Bronchus fibroblast of lung (primary cell): ENCODE data around the gene RNF19B. TPM values are rescaled to one million over a fixed set of nuclear protein-coding genes. Genes with fewer than 3 reads are reported as not detected.

Experiments
- total RNA-seq: library from RNA; depleted of rRNA; stranded (reverse); fragments of >200 nt; gene quantifications from 2 replicates; pipeline ENCODE4 v1.2.3, GENCODE V29; 2015

The RNF19B gene
- 8.7 and 8.9 TPM in 2 replicates for total RNA-seq

GRCh38 chr1:32964461-32965250, at the start of gene RNF19B:
Gene RNF19B, minus strand, starts transcription at chr1:32964809. Its CDS starts 124 bp downstream, at chr1:32964685.

DNA sequence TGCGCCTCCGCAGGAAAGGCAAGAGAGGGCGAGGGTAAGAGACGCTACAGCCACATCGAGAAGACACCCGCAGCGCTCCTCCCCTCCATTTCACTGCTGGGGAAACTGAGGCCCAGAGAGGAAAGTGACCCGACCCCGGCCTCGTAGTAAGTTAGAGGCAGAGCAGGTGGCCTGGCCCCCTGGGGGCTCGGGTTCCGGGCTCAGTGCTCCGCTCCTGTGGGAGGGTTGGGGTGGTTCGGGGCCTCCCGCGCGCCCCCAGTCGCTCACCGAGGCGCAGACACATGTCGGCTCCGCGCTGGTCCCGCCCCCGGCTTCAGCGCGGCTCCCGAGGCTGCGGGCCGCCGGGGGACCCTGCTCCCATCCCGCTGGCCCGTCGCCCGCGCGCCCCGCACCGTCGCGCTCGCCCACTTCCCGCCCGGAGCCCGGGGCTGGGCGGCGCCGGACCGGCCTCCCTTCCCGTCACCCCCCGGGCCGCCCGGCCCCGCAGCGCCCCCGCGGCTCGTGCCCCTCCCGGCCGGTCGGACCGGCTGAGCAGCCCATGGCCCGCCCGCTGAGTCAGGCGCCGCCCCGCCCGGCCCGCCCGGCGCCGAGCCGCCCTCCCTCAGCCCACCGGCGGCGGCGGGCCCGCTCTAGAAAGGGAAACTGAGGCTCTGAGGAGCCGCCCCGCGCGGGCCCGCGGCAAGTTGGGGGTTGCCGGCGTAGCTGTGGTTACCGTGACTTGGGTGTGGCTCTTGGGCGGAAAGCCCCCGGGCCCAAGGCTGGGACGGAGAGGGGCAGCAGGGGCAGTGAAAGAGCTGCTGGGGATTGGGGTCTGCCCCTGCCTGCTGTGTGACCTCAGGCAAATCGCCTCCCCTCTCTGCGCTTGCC, 63.4 kb downstream of the RNF19B start, which contains the start of gene TMEM54:
Gene TMEM54 (minus strand): TSS at position 434 of the 867 bp plus-strand sequence. CDS start 151 bp downstream, at position 283.

Other genes with a start within 250 kb of the RNF19B start
- 157 and 161 TPM in 2 replicates for gene YARS1, start 147.5 kb downstream of the RNF19B start, total RNA-seq
- 12.5 and 17.1 TPM in 2 replicates for gene S100PBP, start 147.2 kb downstream of the RNF19B start, total RNA-seq
- under 0.01 and 0.17 TPM in 2 replicates for gene FNDC5, start 93.9 kb downstream of the RNF19B start, total RNA-seq
- gene HPCA, start 78.3 kb downstream of the RNF19B start, total RNA-seq, result 0.15 TPM in 1 of 2 replicates, not detected in the other
- 52.2 and 57.3 TPM in 2 replicates for gene TMEM54, start 63.4 kb downstream of the RNF19B start, total RNA-seq
- gene AK2, start 72.1 kb upstream of the RNF19B start, total RNA-seq, result 155 and 181 TPM in 2 replicates
- 4.5 and 5.2 TPM in 2 replicates for gene AZIN2, start 116.3 kb upstream of the RNF19B start, total RNA-seq
- gene TRIM62, start 217.2 kb upstream of the RNF19B start, total RNA-seq, result 4.0 and 4.2 TPM in 2 replicates